Embryonic facial prominence (tissue), 1 donor: ENCODE measurements around the gene L3MBTL3.
"Not testable (repeated sequence)": the region's sequence is repeated elsewhere in the genome, so short reads cannot be mapped to it uniquely, and the experiment has no call there.

ENCODE experiments used
- DNase-seq: peaks from one replicate; pipeline ENCODE4 v3.0.0-alpha.2; 2016; ENCODE audit errors: extremely low spot score

The L3MBTL3 gene

GRCh38 chr6:130075879-130076460 is 57.6 kb downstream of the L3MBTL3 start:
- no peak for DNase-seq

- no peak for DNase-seq
Observed at GRCh38 chr6:130076512-130076911, 58.1 kb downstream of the L3MBTL3 start.

GRCh38 chr6:130090796-130091195 is 72.4 kb downstream of the L3MBTL3 start:
- DNase-seq = no peak

GRCh38 chr6:130093546-130093945 is 75.2 kb downstream of the L3MBTL3 start:
- no peak for DNase-seq

GRCh38 chr6:130098317-130098716 is 79.9 kb downstream of the L3MBTL3 start:
- DNase-seq = no peak

GRCh38 chr6:130099119-130099518 is 80.7 kb downstream of the L3MBTL3 start:
- no peak for DNase-seq

GRCh38 chr6:130105996-130106704 is 87.8 kb downstream of the L3MBTL3 start:
- no peak for DNase-seq

- DNase-seq = no peak
Observed at GRCh38 chr6:130107710-130108109, 89.3 kb downstream of the L3MBTL3 start.

GRCh38 chr6:130111031-130111430 is 92.7 kb downstream of the L3MBTL3 start:
- DNase-seq = no peak

GRCh38 chr6:130113201-130113710 is 94.9 kb downstream of the L3MBTL3 start:
- DNase-seq = no peak

GRCh38 chr6:130115036-130115435 is 96.7 kb downstream of the L3MBTL3 start:
- DNase-seq = no peak

GRCh38 chr6:130116273-130116672 is 97.9 kb downstream of the L3MBTL3 start:
- no peak for DNase-seq

- not testable (repeated sequence) for DNase-seq
Observed at GRCh38 chr6:130117187-130117701, 98.9 kb downstream of the L3MBTL3 start.

GRCh38 chr6:130118236-130118635 is 99.9 kb downstream of the L3MBTL3 start:
- DNase-seq = peak; percentile 11

GRCh38 chr6:130119211-130119610 is 100.8 kb downstream of the L3MBTL3 start:
- no peak for DNase-seq

- DNase-seq = no peak
Observed at GRCh38 chr6:130120731-130121130, 102.3 kb downstream of the L3MBTL3 start.

- no peak for DNase-seq
Observed at GRCh38 chr6:130122243-130122642, 103.9 kb downstream of the L3MBTL3 start.

- no peak for DNase-seq
Observed at GRCh38 chr6:130127195-130127594, 108.8 kb downstream of the L3MBTL3 start.

GRCh38 chr6:130128326-130128725 is 109.9 kb downstream of the L3MBTL3 start:
- DNase-seq = no peak

- DNase-seq = no peak
Observed at GRCh38 chr6:130129762-130130246, 111.4 kb downstream of the L3MBTL3 start.

GRCh38 chr6:130132286-130132701 is 113.9 kb downstream of the L3MBTL3 start:
- DNase-seq = no peak

- no peak for DNase-seq
Observed at GRCh38 chr6:130134582-130134981, 116.2 kb downstream of the L3MBTL3 start.

GRCh38 chr6:130136798-130137197 is 118.4 kb downstream of the L3MBTL3 start:
- DNase-seq = no peak
